Stimulated activated CD8-positive, alpha-beta memory T cell treated with anti-CD3 and anti-CD28 coated beads, Interleukin-4, amount 100 ng/mL, for 48 hours (primary cell): ENCODE data around the gene CAND1.
"Not testable (repeated sequence)": the region's sequence is repeated elsewhere in the genome, so short reads cannot be mapped to it uniquely, and the experiment has no call there.

Experiments
- DNase-seq: peaks from one replicate; pipeline ENCODE4 v3.0.0-alpha.2; 2020

CAND1 gene

DNA sequence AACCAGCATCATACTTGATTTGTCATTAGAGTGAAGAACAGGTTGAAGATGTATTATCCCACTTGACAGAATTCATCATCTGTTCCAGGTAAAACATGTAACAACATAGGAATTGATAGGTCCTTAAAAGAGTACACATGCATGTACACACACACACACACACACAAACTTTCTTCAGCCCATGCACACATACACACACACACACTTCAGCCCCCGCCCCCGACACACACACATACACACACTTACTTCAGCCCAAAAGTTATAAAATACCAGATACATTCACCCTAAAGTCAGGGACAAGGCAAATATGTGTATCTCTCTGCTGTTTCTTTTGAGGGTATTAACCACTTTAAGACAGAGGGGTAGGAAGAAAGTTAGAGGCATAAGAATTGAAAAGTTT, 15.4 kb downstream of the CAND1 start:
- no peak for DNase-seq

- no peak for DNase-seq
These were observed 17.1 kb downstream of the CAND1 start for GRCh38 chr12:67286257-67286656.

GRCh38 chr12:67287311-67287710, 18.2 kb downstream of the CAND1 start:
- DNase-seq: no peak

- DNase-seq: no peak
These were observed 19.4 kb downstream of the CAND1 start for GRCh38 chr12:67288561-67288960.

GRCh38 chr12:67290378-67290777, 21.2 kb downstream of the CAND1 start:
- DNase-seq: no peak

DNA sequence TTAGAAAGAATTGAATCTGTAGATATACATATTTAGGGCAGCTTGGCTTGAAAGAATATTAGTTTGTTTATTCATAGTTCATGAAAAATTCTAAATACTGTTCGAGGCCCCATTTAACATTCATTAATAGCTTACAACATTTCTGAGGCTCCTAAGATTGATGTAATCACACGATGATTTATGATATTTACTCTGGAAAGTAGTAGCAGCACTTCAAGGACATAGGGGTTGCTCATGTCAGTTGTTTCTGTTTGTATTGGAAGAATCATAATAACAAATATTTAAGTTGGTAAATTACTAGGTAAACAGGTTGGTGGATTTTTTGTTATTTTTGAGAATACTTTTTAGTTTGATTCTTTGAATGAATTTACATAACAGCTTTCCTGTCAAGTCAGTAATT, 30.4 kb downstream of the CAND1 start:
- DNase-seq: no peak

- DNase-seq: no peak
These were observed 30.8 kb downstream of the CAND1 start for GRCh38 chr12:67299926-67300325.

- no peak for DNase-seq
These were observed 33.0 kb downstream of the CAND1 start for GRCh38 chr12:67302162-67302561.

- no peak for DNase-seq
These were observed 36.4 kb downstream of the CAND1 start for GRCh38 chr12:67305544-67305943.

DNA sequence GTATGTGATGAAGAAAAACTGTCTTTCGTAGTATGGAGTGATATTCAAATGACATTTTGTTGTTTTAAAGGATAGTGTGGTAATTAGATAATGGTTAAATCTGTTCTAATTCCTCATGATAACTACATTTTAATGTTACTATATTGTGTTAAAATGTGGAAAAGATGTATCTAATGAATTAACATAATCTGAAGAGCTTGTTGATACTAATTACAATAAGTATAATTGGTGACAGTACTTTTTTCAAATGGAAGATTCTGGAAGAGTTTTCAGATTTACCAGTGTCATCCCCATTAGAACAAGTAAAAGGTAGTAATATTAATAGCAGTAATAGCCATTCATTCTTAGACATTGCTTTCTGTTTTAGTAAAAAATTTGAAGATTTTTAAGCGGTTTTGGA, 37.6 kb downstream of the CAND1 start:
- DNase-seq: no peak

- no peak for DNase-seq
These were observed 46.5 kb downstream of the CAND1 start for GRCh38 chr12:67315661-67316060.

- DNase-seq: no peak
These were observed 49.6 kb downstream of the CAND1 start for GRCh38 chr12:67318786-67319185.

DNA sequence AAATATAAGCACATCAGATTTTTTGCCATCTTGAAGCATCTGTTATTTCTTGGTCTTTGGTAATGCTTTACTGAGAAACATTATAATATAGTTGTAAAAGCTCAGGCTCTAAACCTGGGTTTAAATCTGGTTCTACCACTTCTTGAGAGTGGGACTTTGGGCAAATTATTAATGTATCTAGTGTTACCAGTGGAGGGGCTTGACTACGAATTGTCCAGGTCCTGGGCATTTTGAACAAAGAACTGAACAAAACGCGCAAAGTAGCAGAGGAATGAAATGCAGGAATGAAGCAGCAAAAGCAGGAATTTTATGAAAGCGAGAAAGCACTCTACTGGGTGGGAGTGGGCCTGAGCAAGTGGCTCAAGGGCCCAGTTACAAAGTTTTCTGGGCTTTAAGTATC, 50.8 kb downstream of the CAND1 start:
- DNase-seq: no peak

- no peak for DNase-seq
These were observed 51.6 kb downstream of the CAND1 start for GRCh38 chr12:67320614-67321295.

DNA sequence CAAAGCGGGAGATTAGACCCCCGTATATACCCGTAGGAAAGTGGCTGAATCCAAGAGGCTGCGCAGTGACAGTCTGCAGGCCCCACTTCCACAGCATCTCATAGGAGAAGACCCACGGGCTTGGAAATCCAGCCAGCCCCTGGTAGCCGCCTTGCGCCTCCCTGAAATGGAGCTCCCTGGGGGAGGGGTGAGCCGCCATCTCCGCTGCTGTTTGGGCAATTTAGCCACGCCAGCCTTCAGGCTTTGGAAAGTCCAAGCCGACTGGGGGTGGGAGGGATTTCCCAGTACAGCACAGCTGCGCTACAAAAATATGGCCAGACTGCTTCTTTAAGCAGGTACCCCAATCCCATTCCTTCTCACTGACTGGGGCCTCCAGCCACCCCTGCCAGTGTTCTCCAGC, 53.4 kb downstream of the CAND1 start:
- DNase-seq: no peak

- no peak for DNase-seq
These were observed 53.8 kb downstream of the CAND1 start for GRCh38 chr12:67323007-67323406.

GRCh38 chr12:67326637-67327036, 57.5 kb downstream of the CAND1 start:
- DNase-seq: no peak

- no peak for DNase-seq
These were observed 58.3 kb downstream of the CAND1 start for GRCh38 chr12:67327466-67327865.

DNA sequence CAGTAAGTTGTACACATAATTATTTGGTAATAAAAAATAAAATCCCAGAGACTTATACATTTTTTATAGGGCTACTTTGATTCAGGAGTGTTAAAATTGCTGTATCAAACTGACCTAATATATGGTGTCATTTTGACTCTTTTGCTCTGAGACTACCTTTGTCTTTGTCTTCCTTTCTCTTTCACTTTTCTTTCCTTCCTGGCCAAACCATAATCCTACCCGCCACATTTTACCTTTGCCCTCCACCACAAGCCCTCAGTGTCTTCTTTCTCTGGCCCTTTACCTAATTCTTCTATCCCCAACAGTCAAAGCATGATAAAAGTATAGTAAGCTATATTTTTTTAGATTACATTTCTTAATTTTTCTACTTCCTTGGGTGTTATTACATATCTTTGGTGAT, 62.0 kb downstream of the CAND1 start:
- DNase-seq: no peak

- DNase-seq: no peak
These were observed 62.7 kb downstream of the CAND1 start for GRCh38 chr12:67331828-67332227.

DNA sequence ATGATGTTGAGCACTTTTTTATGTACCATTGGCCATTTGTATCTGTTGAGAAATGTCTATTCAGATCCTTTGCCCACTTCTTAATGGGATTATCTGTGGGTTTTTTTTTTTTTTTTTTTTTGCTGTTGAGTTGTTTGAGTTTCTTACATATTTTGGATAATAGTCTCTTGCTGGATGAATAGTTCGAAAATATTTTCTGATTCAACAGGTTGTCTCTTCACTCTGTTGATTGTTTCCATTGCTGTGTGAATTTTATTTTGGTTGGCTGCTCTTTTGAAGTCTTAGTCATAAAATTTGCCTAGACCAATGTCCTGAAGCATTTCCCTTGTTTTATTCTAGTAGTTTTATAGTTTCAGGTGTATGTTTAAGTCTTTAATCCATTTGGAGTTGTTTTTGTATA, 64.5 kb downstream of the CAND1 start:
- no peak for DNase-seq

DNA sequence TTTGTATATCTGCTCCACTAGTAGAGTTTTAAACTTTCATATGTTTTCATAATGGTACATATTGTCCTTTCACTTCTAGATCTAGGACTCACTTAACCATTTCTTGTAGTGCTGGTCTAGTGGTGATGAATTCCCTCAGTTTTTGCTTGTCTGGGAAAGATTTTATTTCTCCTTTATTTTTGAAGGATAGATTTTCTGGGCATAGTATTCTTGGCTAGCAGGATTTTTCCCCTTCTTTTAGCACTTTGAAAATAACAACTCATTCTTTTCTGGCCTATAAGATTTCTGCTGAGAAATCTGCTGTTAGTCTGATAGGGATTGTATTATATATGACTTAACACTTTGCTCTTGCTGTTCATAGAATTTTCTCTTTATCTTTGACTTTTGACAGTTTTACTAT, 69.3 kb downstream of the CAND1 start:
- DNase-seq: no peak

GRCh38 chr12:67339530-67339929, 70.4 kb downstream of the CAND1 start:
- no peak for DNase-seq

GRCh38 chr12:67341086-67341485, 71.9 kb downstream of the CAND1 start:
- not testable (repeated sequence) for DNase-seq

- DNase-seq: no peak
These were observed 76.0 kb downstream of the CAND1 start for GRCh38 chr12:67344979-67345710.
